Osteoblast (primary cell): ENCODE data around the gene FBXO15. TPM values are rescaled to one million over a fixed set of nuclear protein-coding genes. Genes with fewer than 3 reads are reported as not detected.

Experiments used
- DNase-seq: peaks from one replicate; pipeline ENCODE4 v3.0.0; 2011; ENCODE audit warnings: low spot score, mixed read lengths; ENCODE audit not compliant: insufficient read length; ENCODE audit errors: missing footprints
- H2AFZ ChIP-seq: 2 replicates; pipeline ENCODE4 v1.6.0; 2011; ENCODE audit warnings: mild to moderate bottlenecking, low read length
- H3K27ac ChIP-seq: 2 replicates; pipeline ENCODE4 v1.5.1; 2011; ENCODE audit warnings: mild to moderate bottlenecking, low read depth, low read length, moderate library complexity
- H3K27me3 ChIP-seq: 2 replicates; pipeline ENCODE4 v1.6.0; 2012; ENCODE audit warnings: mild to moderate bottlenecking, control low read depth, inconsistent platforms, low read length, moderate library complexity; ENCODE audit not compliant: insufficient read depth
- H3K36me3 ChIP-seq: 2 replicates; pipeline ENCODE4 v1.5.1; 2011; ENCODE audit warnings: mild to moderate bottlenecking, low read length, control low read depth, moderate library complexity; ENCODE audit not compliant: insufficient read depth
- H3K4me1 ChIP-seq: 2 replicates; pipeline ENCODE4 v1.5.1; 2011; ENCODE audit warnings: mild to moderate bottlenecking, low read length, control low read depth, moderate library complexity; ENCODE audit not compliant: insufficient read depth
- H3K4me2 ChIP-seq: 2 replicates; pipeline ENCODE4 v1.6.0; 2011; ENCODE audit warnings: mild to moderate bottlenecking, low read length; ENCODE audit not compliant: insufficient read depth
- H3K4me3 ChIP-seq: fragments of 200-600 bp; sonication (generic); 3 replicates; pipeline ENCODE4 v1.5.1; 2012; ENCODE audit warnings: mild to moderate bottlenecking, low read length, inconsistent platforms; ENCODE audit not compliant: insufficient read depth
- H3K79me2 ChIP-seq: 2 replicates; pipeline ENCODE4 v1.6.0; 2012; ENCODE audit warnings: mild to moderate bottlenecking, low read length, control low read depth, inconsistent platforms; ENCODE audit not compliant: insufficient read depth
- H3K9me3 ChIP-seq: 2 replicates; pipeline ENCODE4 v1.5.1; 2011; ENCODE audit warnings: low read depth, low read length, control low read depth
- H4K20me1 ChIP-seq: 2 replicates; pipeline ENCODE4 v1.6.0; 2012; ENCODE audit warnings: mild to moderate bottlenecking, low read length, control low read depth; ENCODE audit not compliant: insufficient read depth
- CTCF ChIP-seq: IDR thresholded peaks from 2 replicates; pipeline ENCODE4 v1.5.1; 2011; ENCODE audit warnings: mild to moderate bottlenecking, low read depth, low read length, moderate library complexity; ENCODE audit errors: extremely low read depth
- total RNA-seq: library from RNA; depleted of rRNA; stranded (reverse); fragments of >200 nt; gene quantifications from 2 replicates; pipeline ENCODE4 v1.2.3, GENCODE V29; 2012

The FBXO15 gene
- total RNA-seq, 1 donor, result 0.36 TPM

- Histone ChIP-seq H3K27me3 (no peaks in the 10 kb centered on the region), H3K36me3 (no peaks in the 10 kb centered on the region), H4K20me1 (no peaks in the 10 kb centered on the region), H3K4me2 (peak overlapping the region; percentile 70), H3K9me3 (no peaks in the 10 kb centered on the region), H2AFZ (peak overlapping the region; percentile 92), H3K4me3 (no peak overlapping the region), H3K79me2 (no peaks in the 10 kb centered on the region), H3K4me1 (peaks cover 17% of the 10 kb centered on the region), H3K27ac (peak overlapping the region; percentile 76)
- no peak for TF ChIP-seq CTCF
- DNase-seq, result peak; percentile 90
These were observed 7.7 kb downstream of the FBXO15 start for GRCh38 chr18:74139888-74140287.

- Histone ChIP-seq H3K4me2 (peak overlapping the region; percentile 70), H3K4me1 (peaks cover 17% of the 10 kb centered on the region), H3K9me3 (no peaks in the 10 kb centered on the region), H3K27me3 (no peaks in the 10 kb centered on the region), H3K27ac (peak overlapping the region; percentile 64), H3K36me3 (no peaks in the 10 kb centered on the region), H3K4me3 (peak overlapping the region; percentile 11), H2AFZ (peak overlapping the region; percentile 92), H4K20me1 (no peaks in the 10 kb centered on the region), H3K79me2 (no peaks in the 10 kb centered on the region)
- no peak for DNase-seq
- no peak for TF ChIP-seq CTCF
These were observed 8.2 kb downstream of the FBXO15 start for GRCh38 chr18:74139411-74139810.

- Histone ChIP-seq H3K4me2 (no peak overlapping the region), H3K4me1 (peaks cover 17% of the 10 kb centered on the region), H3K27ac (no peak overlapping the region), H4K20me1 (no peaks in the 10 kb centered on the region), H3K27me3 (no peaks in the 10 kb centered on the region), H3K9me3 (no peaks in the 10 kb centered on the region), H3K36me3 (no peaks in the 10 kb centered on the region), H2AFZ (no peak overlapping the region), H3K79me2 (no peaks in the 10 kb centered on the region), H3K4me3 (no peak overlapping the region)
- no peak for TF ChIP-seq CTCF
- DNase-seq, result no peak
These were observed 9.6 kb downstream of the FBXO15 start for GRCh38 chr18:74137920-74138538.

- H3K27ac ChIP-seq, result no peak overlapping the region
- no peak overlapping the region for H2AFZ ChIP-seq
- no peak for TF ChIP-seq CTCF
- H3K4me3 ChIP-seq, result no peak overlapping the region
- H3K4me2 ChIP-seq, result no peak overlapping the region
- no peaks in the 10 kb centered on the region for H3K79me2 ChIP-seq
- no peaks in the 10 kb centered on the region for H3K4me1 ChIP-seq
- peaks cover 10% of the 10 kb centered on the region for H3K27me3 ChIP-seq
- no peaks in the 10 kb centered on the region for H3K9me3 ChIP-seq
- no peaks in the 10 kb centered on the region for H3K36me3 ChIP-seq
- H4K20me1 ChIP-seq, result no peaks in the 10 kb centered on the region
- no peak for DNase-seq
These were observed 15.4 kb downstream of the FBXO15 start for GRCh38 chr18:74132201-74132600.
